Measurements from ENCODE around the gene TRMT5. TPM values are rescaled to one million over a fixed set of nuclear protein-coding genes. Genes with fewer than 3 reads are reported as not detected.

Gene TRMT5
- total and polyA plus RNA-seq, 2 donors (not counting 1 experiment from before 2014, with no cell fraction given), result 1.0 to 6.1 TPM

DNA sequence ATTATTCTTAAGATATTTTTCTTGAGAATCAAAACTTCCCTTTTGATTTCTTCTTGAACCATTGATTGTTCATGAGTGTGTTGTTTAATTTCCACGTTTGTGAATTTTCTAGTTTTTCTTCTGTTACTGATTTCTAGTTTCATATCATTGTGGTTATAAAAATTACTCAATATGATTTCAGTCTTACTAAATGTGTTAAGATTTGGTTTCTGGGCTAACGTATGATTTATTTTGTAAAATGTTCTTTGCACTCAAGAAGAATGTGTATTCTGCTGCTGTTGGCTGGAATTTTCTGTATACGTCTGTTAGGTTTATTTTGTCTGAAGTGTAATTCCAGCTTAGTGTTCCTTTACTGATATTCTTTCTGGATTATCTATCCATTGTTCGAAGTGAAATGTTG is 24.7 kb downstream of the TRMT5 start:
- no peak overlapping the region for H3K27ac ChIP-seq (ENCODE audit: low read length in 2 of 2)
- peaks cover 7 to 31% (median 22%) of the 10 kb centered on the region in 3 donors for H3K9me3 ChIP-seq (ENCODE audit: control extremely low read depth in 1 of 3, control insufficient read depth in 2 of 3, insufficient read depth in 1 of 3, low read length in 2 of 3)
- no peaks in the 10 kb centered on the region for H3K27me3 ChIP-seq (replicated peaks in 1 of 4; ENCODE audit: control extremely low read depth in 1 of 4, control insufficient read depth in 3 of 4, insufficient read depth in 4 of 4, low read length in 3 of 4)
- intact Hi-C loops (cut with micrococcal nuclease), result no loop called here
- no peak for ATAC-seq (ENCODE audit: low read depth)
- TF ChIP-seq, protein P1, sequence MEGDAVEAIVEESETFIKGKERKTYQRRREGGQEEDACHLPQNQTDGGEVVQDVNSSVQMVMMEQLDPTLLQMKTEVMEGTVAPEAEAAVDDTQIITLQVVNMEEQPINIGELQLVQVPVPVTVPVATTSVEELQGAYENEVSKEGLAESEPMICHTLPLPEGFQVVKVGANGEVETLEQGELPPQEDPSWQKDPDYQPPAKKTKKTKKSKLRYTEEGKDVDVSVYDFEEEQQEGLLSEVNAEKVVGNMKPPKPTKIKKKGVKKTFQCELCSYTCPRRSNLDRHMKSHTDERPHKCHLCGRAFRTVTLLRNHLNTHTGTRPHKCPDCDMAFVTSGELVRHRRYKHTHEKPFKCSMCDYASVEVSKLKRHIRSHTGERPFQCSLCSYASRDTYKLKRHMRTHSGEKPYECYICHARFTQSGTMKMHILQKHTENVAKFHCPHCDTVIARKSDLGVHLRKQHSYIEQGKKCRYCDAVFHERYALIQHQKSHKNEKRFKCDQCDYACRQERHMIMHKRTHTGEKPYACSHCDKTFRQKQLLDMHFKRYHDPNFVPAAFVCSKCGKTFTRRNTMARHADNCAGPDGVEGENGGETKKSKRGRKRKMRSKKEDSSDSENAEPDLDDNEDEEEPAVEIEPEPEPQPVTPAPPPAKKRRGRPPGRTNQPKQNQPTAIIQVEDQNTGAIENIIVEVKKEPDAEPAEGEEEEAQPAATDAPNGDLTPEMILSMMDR (IDR thresholded peaks at IDR 0.05), result no peak
- no peak for TF ChIP-seq EZH2 (IDR thresholded peaks at IDR 0.05; ENCODE audit: borderline replicate concordance, insufficient read depth, low read depth, low read length, poor library complexity, severe bottlenecking)
- Mint-ChIP-seq H3K27me3 (no peaks in the 10 kb centered on the region), H3K4me1 (no peaks in the 10 kb centered on the region), H3K27ac (no peak overlapping the region), H3K4me3 (no peak overlapping the region), H3K9me3 (ENCODE audit: insufficient read depth) (peaks cover 29% of the 10 kb centered on the region)
- no peak overlapping the region for H3K4me2 ChIP-seq (replicated peaks; ENCODE audit: low read depth, low read length, poor library complexity, severe bottlenecking)
- ChIA-PET CTCF (no interaction called here), POLR2A (no interaction called here)
- H3K36me3 ChIP-seq (replicated peaks in 1 of 2; ENCODE audit: control extremely low read depth in 1 of 2, control insufficient read depth in 1 of 2, extremely low read depth in 1 of 2, insufficient read depth in 2 of 2, low read length in 1 of 2), result peaks cover 0 to 4% of the 10 kb centered on the region in 2 experiments
- no peaks in the 10 kb centered on the region for H3K4me1 ChIP-seq (ENCODE audit: control insufficient read depth in 2 of 2, insufficient read depth in 2 of 2, low read length in 2 of 2)
- H3K79me2 ChIP-seq (ENCODE audit: control insufficient read depth, insufficient read depth, low read length), result peaks cover 2% of the 10 kb centered on the region
- H3K9ac ChIP-seq (ENCODE audit: low read length), result no peak overlapping the region
- DNase-seq, result no peak
- no peak overlapping the region for H2AFZ ChIP-seq (ENCODE audit: insufficient read depth, low read depth, low read length, poor library complexity, severe bottlenecking)
- no peaks in the 10 kb centered on the region for H4K20me1 ChIP-seq (ENCODE audit: control insufficient read depth, insufficient read depth, low read length, poor library complexity, severe bottlenecking)
- WGBS (ENCODE audit: insufficient coverage), result no CpG with 5 or more reads among the region's 4 CpGs
- H3K4me3 ChIP-seq (ENCODE audit: control extremely low read depth in 1 of 5, extremely low read depth in 1 of 5, insufficient read depth in 1 of 5, low read depth in 2 of 5, low read length in 4 of 5), result no peak overlapping the region

DNA sequence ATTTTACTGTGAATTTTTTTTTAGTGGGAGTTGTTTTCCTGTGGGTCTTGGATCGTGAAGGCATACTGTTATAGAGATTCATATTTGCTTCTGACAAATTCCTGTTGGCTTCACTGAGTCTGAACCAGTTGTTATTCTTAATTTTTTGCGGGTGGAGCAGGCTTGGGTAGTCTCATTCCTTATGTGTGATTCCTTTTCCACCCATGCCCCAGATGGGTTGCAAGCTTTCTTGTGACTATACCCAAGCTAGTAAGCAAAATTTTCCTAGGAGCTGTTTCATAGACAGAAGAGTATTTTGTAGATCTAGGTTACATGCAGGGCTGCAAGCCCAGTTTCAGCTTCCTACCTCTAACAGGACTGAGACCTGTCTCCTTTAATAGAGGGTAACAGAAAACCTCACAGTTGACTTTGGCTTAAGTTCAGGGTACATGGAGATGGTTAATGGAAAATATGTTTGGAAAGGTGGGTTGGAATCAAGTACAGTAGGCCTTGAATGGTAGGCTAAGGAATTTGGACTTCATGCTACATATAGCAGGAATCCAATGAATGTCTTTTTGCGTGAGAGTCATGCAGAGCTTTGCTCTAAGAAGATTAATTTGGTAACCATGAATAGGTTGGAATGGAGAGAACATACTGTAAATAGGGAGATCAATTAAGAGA is 29.0 kb downstream of the TRMT5 start:
- peaks cover 10% of the 10 kb centered on the region for H3K9me3 Mint-ChIP-seq (ENCODE audit: insufficient read depth)
- H3K4me1 Mint-ChIP-seq, result no peaks in the 10 kb centered on the region
- no peaks in the 10 kb centered on the region for H3K27me3 ChIP-seq (replicated peaks in 1 of 4; ENCODE audit: control extremely low read depth in 1 of 4, control insufficient read depth in 3 of 4, insufficient read depth in 4 of 4, low read length in 3 of 4)
- H3K4me2 ChIP-seq (replicated peaks; ENCODE audit: low read depth, low read length, poor library complexity, severe bottlenecking), result no peak overlapping the region
- H4K20me1 ChIP-seq (ENCODE audit: control insufficient read depth, insufficient read depth, low read length, poor library complexity, severe bottlenecking), result no peaks in the 10 kb centered on the region
- intact Hi-C loops (cut with micrococcal nuclease), result no loop called here
- 100% methylated on average over 2 of the region's 3 CpGs for WGBS (ENCODE audit: insufficient coverage)
- H3K9ac ChIP-seq (ENCODE audit: low read length), result no peak overlapping the region
- no peaks in the 10 kb centered on the region for H3K79me2 ChIP-seq (ENCODE audit: control insufficient read depth, insufficient read depth, low read length)
- DNase-seq (no peak), ATAC-seq (ENCODE audit: low read depth) (no peak)
- H3K27ac Mint-ChIP-seq, result no peak overlapping the region
- CTCF ChIA-PET, result no interaction called here
- TF ChIP-seq EZH2 (IDR thresholded peaks at IDR 0.05; ENCODE audit: borderline replicate concordance, insufficient read depth, low read depth, low read length, poor library complexity, severe bottlenecking), result no peak
- TF ChIP-seq, protein P1 (IDR thresholded peaks at IDR 0.05), result no peak
- H3K27me3 Mint-ChIP-seq, result no peaks in the 10 kb centered on the region
- peaks cover 0 to 4% of the 10 kb centered on the region in 2 experiments for H3K36me3 ChIP-seq (replicated peaks in 1 of 2; ENCODE audit: control extremely low read depth in 1 of 2, control insufficient read depth in 1 of 2, extremely low read depth in 1 of 2, insufficient read depth in 2 of 2, low read length in 1 of 2)
- H3K4me3 Mint-ChIP-seq, result no peak overlapping the region
- H3K4me3 ChIP-seq (ENCODE audit: control extremely low read depth in 1 of 5, extremely low read depth in 1 of 5, insufficient read depth in 1 of 5, low read depth in 2 of 5, low read length in 4 of 5), result no peak overlapping the region
- H3K9me3 ChIP-seq (ENCODE audit: control extremely low read depth in 1 of 3, control insufficient read depth in 2 of 3, insufficient read depth in 1 of 3, low read length in 2 of 3), result peaks cover 4 to 9% (median 7%) of the 10 kb centered on the region in 3 donors
- H3K27ac ChIP-seq (ENCODE audit: low read length in 2 of 2), result no peak overlapping the region
- no peaks in the 10 kb centered on the region for H3K4me1 ChIP-seq (ENCODE audit: control insufficient read depth in 2 of 2, insufficient read depth in 2 of 2, low read length in 2 of 2)
- no peak overlapping the region for H2AFZ ChIP-seq (ENCODE audit: insufficient read depth, low read depth, low read length, poor library complexity, severe bottlenecking)
- POLR2A ChIA-PET, result no interaction called here

All from B cell (primary cell).